Activated effector memory CD4-positive, alpha-beta T cell treated with anti-CD3 and anti-CD28 coated beads, Interleukin-2, amount 50 U/mL, for 16 hours (primary cell): ENCODE measurements around the gene RNU1-4.
"Not testable (repeated sequence)": the region's sequence is repeated elsewhere in the genome, so short reads cannot be mapped to it uniquely, and the experiment has no call there.

Experiments used
- DNase-seq: peaks from one replicate; pipeline ENCODE4 v3.0.0-alpha.2; 2020

RNU1-4 gene

DNA sequence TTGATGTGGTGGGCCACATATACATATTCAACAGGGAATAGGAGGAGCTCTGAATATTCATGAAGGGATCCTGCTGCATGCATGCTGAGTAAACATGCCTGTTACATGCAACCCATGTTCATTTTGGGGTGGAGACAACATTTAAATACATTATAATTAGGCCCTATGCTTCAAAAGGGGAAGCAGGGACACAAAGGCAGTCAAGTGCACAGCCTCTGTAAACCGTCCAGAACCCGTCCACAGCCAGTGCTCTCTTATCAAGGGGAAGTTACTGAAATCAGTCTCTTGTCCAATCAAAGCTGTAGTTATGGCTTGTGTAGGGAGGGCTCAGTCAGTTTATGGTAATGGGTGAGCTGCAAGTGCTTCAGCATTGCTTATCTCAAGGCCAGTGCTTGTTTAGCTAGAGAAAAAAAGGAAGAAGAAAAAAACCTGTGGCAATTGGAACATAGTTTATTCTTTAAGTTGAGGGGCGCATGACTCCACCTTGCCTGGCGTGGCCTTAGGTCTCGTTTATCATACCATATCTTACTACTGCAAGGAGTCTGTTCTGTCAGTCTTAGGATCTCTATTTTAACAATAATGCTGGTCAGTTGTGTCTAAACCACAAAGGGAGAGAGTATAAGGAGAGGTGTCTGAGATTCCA lies 7.9 kb upstream of the RNU1-4 start:
- DNase-seq, result not testable (repeated sequence)

DNA sequence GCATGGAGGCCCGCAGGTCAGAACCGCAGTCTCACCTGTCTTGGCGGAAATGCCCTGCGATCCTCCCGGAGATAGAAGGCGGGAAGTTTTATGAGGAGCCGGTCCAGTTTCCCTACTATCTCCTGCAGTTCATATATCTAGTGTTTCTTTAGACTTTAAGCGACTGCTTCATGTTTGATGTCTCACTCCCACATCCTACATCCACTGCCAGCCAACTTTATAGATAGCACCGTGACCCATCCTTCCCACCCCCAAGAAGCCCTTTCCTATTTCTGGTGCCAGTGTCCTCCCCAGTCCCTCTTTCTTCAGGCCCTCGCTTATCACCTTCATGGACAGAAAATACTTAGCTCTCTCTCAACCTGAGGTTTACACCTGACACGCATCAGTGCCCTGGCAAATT lies 914 bp downstream of the RNU1-4 start:
- not testable (repeated sequence) for DNase-seq

DNA sequence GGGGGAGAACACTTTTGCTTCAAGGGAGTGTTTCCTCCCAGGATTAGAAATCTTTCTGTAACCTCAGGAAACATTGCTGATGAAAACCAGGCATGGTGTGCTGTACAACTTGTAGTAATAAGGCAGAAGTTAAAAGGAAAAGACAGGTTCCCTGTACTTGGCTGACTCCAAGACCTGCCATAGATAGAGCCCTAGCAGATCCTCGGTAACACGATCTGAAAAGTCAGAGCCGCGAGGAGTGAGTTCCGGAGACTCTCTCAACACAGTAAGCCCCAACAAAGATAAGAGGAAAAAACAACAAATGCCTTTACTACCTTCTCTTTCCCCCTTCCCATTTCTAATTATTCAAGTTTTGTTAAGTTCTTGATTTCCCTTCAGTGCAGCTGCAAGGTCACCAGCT lies 7.3 kb downstream of the RNU1-4 start:
- DNase-seq, result not testable (repeated sequence)

DNA sequence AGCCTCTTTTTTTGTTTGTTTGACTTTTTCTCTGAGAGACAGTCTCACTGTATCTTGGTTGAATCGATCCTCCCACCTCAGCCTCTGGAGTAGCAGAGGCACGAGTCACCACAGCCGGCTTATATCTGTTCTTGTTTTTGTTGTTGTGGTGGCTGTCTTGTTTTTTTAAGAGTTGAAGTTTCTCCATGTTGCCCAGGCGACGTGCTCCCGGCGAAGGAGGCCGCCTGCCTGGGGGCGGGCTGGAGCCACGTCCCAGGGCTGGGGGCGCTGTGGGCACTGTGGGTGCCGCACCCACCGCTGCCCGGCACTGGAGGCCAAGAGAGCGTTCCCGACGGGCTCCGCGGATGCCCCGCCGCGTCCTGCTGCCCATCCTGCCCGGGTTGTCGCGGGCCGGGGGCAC lies 8.4 kb downstream of the RNU1-4 start:
- DNase-seq, result not testable (repeated sequence)

DNA sequence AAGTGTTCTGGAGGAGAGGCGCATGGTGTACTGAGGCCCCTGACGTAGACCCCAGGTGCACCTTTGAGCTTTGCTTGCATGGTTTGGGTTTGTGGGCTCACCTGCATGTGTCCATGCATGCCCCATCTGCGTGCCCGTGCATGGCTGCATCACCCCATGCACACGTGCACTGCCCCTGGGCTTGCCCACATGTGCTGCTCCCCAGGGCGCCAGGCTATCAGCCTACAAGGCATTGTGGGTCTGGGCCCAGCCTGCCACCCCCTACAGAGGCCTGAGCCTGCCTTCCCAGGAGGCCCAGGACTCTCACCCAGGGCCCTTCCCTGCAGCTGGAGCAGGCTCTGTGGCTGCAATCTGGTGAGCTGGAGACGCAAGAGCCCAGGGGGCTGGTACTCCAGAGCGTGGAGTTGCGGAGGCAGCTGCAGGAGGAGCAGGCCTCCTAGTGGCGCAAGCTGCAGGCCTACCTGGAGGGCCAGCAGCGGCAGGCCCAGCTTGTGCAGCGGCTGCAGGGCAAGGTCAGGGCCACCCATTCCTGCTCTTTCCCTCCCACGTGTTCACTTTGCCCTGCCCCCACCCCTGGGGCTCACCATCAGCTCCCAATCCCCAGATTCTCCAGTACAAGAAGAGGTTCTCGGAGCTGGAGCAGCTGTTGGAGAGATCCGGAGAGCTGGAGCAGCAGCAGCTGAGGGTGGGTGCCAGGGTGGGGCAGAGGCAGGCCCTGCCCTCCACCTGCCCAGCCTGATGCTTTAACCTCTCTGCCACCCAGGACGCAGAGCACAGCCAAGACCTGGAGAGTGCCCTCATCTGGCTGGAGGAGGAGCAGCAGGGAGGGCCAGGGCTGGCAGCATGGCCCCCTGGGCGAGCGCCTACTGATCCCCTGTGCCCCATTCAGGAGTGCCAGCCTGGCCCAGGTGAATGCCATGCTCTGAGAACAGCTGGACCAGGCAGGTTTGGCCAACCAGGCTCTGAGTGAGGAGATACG lies 9.9 kb downstream of the RNU1-4 start:
- not testable (repeated sequence) for DNase-seq

DNA sequence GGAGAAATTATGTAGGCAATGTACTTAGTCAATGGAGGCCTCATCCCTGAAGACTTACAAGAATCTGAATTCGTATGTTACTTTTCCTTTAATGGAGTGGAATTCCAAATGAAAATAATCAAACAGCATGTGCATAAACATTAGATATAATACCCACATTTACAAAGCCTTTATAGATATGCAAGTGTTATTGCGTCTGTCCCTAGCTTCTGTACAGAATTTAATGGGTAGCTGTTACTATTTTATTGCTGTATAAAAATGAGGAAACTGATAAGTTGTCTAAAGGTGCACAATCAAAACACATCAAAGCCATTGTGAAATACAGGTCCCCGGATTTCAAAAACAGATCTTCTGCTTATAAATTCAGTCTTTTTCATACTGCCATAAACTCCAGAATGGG lies 12.5 kb downstream of the RNU1-4 start:
- not testable (repeated sequence) for DNase-seq

GRCh38 chr1:16755385-16755784 lies 15.1 kb downstream of the RNU1-4 start:
- not testable (repeated sequence) for DNase-seq

DNA sequence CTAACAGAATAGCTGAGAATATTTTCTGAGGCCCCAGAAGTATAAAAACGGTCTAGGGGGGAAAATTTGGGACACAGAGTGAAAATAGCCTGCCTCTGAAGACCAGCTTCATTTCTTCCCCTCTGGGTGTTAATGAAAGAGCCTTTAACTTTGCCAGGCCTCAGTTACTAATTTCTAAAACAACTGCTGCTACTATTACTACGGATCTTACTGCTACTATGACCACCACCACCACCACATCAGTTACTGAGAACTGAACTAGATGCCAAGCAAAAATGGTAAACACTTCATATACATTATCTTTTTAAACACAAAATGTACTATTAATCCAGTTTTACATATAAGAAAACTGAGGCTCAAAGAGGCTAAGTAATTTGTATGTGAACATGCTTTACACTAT lies 15.6 kb downstream of the RNU1-4 start:
- not testable (repeated sequence) for DNase-seq

GRCh38 chr1:16757574-16757973 lies 17.3 kb downstream of the RNU1-4 start:
- DNase-seq, result not testable (repeated sequence)

DNA sequence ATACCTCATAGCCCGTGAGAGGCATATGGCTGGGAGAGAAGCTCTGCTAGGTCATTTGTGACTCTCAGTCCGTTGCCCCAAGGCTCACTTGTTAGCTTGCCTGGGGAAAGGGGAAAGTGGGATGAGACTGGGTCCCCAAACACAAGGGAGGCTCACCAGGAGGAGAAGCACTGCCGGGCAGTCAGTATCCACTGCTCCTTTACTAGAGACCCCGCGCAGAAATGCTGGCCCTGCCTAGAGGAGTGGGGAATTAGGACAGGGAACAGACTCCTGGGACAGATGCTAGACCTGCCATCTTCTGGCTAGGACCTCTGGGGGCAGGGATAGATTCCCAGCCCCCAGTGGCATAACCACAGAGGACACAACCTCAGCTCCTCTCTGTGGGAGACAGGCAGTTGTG lies 17.7 kb downstream of the RNU1-4 start:
- DNase-seq, result not testable (repeated sequence)

- not testable (repeated sequence) for DNase-seq
These were observed 18.8 kb downstream of the RNU1-4 start for GRCh38 chr1:16759041-16759493.

- DNase-seq, result not testable (repeated sequence)
These were observed 19.5 kb downstream of the RNU1-4 start for GRCh38 chr1:16759650-16760455.

DNA sequence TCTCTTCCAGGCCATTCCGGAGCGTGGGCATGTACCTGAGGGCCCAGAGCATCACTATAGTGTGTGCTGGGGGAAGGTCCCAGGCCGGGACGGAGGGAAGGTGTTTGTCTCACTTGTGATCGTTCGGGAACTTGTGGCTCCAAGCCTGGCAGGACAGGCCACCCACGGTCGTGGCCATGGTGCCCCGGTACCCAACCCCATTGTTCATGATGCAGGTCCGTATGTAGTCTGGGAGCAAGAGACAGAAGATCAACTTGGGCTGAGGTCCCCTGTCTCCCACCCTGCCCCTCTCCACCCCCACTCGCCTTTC lies 20.1 kb downstream of the RNU1-4 start:
- DNase-seq, result not testable (repeated sequence)

GRCh38 chr1:16760801-16761200 lies 20.5 kb downstream of the RNU1-4 start:
- DNase-seq, result not testable (repeated sequence)

DNA sequence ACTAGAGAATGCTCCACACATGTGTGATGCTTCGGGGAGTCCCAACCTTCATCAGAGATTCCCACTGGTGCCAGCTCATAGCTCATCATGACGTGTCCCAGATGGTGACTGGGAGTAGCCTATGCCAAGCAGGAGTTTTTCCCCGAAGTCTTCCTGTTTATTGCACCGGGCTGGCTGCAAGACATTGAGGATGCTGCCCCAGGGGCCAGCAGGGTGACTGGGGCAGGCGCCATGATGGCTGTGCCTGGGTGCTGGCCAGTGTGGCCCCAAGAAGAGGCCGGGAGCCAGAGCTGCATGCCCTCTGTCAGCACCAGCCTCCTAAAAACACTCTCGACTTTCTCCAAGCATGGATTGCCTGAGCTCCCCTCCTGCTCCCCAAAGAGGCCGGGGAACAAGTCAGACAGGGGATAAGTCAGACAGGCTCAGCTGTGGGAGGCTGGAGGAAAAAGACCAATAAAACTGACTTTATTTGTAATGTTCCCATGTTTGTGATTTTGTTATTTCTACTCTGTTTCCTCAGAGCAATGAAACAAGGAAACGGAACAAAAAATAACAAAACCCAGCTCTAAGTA lies 24.0 kb downstream of the RNU1-4 start:
- DNase-seq, result not testable (repeated sequence)

DNA sequence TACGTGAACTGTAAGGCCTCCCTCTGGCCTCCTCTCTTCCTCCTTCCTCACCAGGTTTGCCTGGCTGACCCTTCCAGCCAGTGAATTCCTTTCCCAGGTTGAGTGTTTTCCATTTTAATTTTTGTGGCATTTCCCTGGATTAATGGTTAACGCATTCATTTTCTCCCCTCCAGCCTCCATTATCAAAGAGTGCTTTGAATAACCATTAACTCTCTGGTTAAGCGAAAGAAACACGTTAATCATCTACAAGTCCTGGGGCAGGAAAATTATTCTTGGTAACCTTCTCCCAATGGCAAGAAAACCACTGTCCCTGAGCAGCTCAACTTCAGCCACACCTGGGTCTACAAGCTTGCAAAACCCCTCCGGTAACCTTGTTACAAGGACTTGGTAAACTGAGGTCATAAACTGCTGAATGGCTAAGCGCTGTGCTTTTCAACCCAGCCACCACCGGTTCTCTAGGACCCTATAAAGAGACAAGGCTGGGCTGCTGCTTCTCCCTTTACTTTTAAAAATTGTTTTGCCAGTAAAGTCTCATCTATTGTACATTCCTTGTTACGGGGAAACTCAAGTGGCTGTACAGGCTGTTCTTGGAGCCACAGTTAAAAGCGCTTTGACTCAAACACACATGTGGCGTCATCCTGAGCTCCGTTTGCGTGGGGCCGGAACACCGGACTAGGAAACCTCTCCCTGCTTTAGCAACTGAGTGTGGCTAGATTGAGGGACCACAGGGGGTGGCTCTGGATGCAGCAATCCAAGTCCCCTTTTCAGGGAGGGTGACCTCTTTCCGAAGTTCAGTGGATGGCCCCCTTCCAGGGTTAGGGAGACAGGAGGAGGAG lies 24.7 kb downstream of the RNU1-4 start:
- DNase-seq, result not testable (repeated sequence)

DNA sequence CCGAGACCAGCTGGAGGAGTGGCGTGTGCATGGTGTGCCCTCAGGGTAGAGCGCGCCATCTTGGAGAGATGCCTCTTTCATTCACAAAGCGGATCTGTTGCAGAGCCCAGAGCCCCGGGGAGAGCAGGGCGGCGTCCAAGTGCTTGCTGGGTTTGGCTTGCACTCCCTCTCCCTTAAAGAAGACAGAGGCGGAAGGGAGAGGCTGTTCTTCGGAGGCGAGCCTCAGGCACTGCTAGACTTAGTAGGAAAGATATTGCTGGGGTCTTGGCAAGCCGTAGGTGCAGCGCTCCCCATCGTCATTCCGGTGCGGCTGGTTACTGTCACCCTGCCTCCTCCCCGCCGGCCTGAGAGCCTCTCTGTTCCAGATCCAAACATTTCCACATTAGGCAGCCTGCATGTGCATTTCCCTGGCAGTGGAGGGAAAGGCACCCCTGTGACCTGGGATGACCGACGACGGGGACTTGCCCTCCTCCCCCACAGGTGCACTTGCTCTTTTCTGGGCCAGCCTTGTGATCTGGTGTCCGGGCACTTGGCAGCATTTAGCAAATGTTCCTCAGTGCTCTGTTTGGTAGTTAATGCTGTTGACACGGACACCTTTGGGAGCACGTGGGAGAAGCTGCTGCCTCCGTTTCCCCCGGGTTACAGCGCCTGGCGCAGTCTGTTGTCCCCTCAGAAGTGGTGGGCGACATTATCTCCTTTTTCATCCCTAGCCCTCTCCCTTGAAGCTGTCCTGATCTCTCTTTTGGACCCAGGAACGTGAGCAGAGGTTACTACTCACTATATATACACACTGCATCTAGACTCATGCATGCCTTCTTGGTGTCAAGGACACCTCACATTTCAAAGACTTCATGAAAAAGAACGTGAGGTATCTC lies 25.7 kb downstream of the RNU1-4 start:
- DNase-seq, result not testable (repeated sequence)

DNA sequence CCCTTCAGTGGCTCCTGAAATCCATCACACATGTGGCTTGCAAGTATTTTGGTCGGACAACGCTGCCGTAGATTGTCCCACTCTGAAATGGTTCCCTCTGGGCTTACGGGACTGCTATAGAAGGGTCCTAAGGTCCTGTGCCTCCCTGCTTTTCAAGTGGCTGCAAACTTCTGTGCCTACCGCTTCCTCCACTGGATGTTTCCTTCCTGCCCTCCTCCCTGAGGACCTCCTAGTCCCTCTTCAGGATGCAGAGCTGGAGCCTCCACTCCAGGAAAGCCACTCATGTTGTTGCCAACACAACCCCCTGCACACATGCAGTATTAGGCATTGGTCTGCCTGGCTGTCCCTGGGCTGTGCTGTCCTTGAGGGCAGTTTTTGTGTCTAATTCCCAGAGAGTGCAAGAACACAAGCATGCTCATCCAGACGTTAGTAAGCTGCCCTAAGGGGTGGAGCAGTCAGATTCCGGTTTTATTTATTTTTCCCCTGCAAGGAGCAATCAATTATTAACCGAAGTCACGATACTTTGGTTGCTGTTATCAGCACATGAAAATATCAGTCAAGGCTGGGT lies 26.5 kb downstream of the RNU1-4 start:
- DNase-seq, result not testable (repeated sequence)

- DNase-seq, result not testable (repeated sequence)
These were observed 29.9 kb downstream of the RNU1-4 start for GRCh38 chr1:16770139-16770759.
